LoVo (cell line): ENCODE results near the gene ENTR1.

Source experiments
- DNase-seq: peaks from one replicate; pipeline ENCODE4 v3.0.0-alpha.2; 2016; ENCODE audit warnings: low spot score

Gene ENTR1

GRCh38 chr9:136361754-136362449 is 48.5 kb downstream of the ENTR1 start:
- DNase-seq, result no peak

GRCh38 chr9:136361047-136361753 is 49.2 kb downstream of the ENTR1 start:
- DNase-seq, result no peak

GRCh38 chr9:136359774-136360718 is 50.4 kb downstream of the ENTR1 start:
- DNase-seq, result no peak

- no peak for DNase-seq
Observed at GRCh38 chr9:136358888-136359287, 51.5 kb downstream of the ENTR1 start.

- DNase-seq, result no peak
Observed at GRCh38 chr9:136358016-136358415, 52.4 kb downstream of the ENTR1 start.

GRCh38 chr9:136357202-136357725 is 53.1 kb downstream of the ENTR1 start:
- no peak for DNase-seq

GRCh38 chr9:136355616-136356557 is 54.5 kb downstream of the ENTR1 start:
- DNase-seq, result no peak

GRCh38 chr9:136354592-136355085 is 55.8 kb downstream of the ENTR1 start:
- DNase-seq, result peak; percentile 39

GRCh38 chr9:136353757-136354488 is 56.5 kb downstream of the ENTR1 start:
- DNase-seq, result no peak

- DNase-seq, result no peak
Observed at GRCh38 chr9:136353088-136353487, 57.3 kb downstream of the ENTR1 start.

- DNase-seq, result no peak
Observed at GRCh38 chr9:136352682-136353081, 57.7 kb downstream of the ENTR1 start.
